DMS53 treated with DMSO at 0.1 percent for 48 hours (cell line): ENCODE results near the gene TACC3.

Source experiments
- DNase-seq: peaks from one replicate; lab custom pipeline; 2025; ENCODE audit not compliant: unreplicated experiment; lab: John Stamatoyannopoulos, UW

Gene TACC3

DNA sequence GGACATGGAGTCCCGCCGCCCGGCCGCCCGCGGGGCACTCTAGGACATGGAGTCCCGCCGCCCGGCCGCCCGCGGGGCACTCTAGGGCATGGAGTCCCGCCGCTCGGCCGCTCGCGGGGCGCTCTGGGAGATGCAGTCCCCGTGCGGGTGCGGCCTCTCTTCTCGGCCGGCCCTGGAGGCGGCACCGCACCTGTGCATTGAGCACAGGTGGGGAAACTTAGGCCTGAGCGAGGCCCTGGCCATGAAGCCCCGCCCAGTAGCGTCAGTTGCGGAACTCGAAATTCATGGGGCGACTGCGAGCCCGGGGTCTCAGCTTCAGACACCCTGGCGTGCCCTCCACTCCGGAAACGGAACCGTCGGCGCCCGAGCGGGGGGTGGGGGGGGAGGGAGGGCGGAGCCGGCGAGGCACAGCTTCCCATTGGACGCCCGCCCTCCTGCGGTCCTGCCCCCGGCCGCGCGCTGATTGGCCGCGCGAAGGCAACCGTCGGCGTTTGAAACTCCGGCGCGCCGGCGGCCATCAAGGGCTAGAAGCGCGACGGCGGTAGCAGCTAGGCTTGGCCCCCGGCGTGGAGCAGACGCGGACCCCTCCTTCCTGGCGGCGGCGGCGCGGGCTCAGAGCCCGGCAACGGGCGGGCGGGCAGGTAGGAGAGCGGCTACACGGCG, at the start of gene TACC3, which contains the start of gene TMEM129:
TACC3 (plus strand) TSS at position 519 of the 663 bp plus-strand sequence. CDS start 1,901 bp downstream, outside the sequence.
TMEM129 (minus strand) TSS at position 321 of the 663 bp plus-strand sequence. CDS start 486 bp downstream, outside the sequence.
- peak; percentile 99 for DNase-seq

GRCh38 chr4:1673671-1674070, 47.6 kb upstream of the TACC3 start:
- DNase-seq: no peak

- no peak for DNase-seq
Measured at GRCh38 chr4:1674682-1675081, 46.6 kb upstream of the TACC3 start.

- no peak for DNase-seq
Measured at GRCh38 chr4:1675136-1675801, 46.1 kb upstream of the TACC3 start.

DNA sequence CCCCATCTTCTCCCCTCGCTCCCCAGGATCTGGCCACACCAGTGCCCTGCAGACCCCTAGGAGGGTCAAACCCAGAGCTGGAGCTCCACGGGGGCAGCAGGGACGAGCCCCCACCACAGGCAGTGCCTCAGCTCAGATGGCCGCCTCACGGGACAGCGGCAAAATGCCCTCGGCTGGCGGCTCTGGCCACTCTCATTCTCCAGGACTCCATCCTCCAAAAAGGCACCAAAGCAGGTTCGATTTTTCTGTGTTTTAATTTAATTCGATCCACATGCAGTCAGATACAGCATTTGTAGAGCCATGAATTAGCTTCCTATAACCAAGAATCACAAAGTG, 45.6 kb upstream of the TACC3 start:
- no peak for DNase-seq

GRCh38 chr4:1676605-1677525, 44.5 kb upstream of the TACC3 start:
- no peak for DNase-seq

DNA sequence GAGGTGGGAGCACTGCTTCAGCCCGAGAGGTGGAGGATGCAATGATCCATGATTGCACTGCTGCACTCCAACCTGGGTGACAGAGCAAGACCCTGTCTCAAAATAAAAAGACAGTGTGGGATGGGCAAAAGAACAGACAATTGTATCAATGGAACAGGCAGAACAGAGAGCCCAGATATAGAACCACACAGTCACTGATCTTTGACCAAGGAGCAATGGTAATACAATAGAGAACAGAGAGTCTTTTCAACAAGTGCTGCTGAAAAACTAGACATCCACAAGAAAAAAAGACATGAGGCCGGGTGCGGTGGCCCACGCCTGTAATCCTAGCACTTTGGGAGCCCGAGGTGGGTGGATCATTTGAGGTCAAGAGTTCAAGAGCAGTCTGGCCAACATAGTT, 43.1 kb upstream of the TACC3 start:
- DNase-seq: no peak

DNA sequence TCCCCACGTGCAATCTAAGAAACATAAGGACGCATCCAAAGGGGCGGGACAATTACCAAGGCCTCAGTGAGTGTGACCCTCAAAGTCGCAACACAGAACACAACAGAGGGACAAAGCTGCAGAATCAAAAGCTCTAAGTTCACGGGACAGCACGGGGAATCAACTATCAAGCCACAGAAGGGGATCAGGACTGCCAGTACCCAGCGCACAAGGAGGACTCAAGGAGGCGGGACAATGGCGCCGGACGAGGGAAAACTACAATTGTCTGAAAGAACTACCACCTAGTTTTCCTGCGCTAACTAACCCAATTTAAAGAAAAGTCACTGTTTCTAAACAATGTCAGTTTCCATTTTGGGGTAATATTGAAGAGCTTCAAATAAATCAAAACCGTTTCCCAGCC, 38.5 kb upstream of the TACC3 start:
- DNase-seq: no peak

DNA sequence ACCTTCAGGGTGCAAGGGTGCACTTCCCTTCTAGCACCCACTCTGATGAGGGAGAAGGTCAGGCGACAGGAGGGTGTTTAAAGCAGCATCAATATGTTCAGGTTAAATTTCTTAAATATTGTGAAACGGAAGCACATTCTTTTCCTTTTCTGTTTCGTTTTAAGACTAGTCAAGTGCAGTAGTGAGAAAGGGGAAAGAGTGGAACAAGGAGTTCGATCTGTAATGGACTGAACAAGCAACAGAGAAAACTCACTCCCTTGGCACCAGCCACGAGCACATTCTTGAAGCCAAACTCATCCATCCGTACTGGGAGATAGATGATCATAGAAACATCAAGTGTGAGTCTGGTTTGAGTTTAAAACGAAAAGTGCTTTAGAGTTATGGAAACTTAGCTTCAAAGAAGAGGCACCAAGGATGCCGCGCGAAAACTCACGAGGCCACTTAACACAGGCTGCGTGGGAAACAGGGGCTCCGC, 38.0 kb upstream of the TACC3 start:
- DNase-seq: peak; percentile 31

DNA sequence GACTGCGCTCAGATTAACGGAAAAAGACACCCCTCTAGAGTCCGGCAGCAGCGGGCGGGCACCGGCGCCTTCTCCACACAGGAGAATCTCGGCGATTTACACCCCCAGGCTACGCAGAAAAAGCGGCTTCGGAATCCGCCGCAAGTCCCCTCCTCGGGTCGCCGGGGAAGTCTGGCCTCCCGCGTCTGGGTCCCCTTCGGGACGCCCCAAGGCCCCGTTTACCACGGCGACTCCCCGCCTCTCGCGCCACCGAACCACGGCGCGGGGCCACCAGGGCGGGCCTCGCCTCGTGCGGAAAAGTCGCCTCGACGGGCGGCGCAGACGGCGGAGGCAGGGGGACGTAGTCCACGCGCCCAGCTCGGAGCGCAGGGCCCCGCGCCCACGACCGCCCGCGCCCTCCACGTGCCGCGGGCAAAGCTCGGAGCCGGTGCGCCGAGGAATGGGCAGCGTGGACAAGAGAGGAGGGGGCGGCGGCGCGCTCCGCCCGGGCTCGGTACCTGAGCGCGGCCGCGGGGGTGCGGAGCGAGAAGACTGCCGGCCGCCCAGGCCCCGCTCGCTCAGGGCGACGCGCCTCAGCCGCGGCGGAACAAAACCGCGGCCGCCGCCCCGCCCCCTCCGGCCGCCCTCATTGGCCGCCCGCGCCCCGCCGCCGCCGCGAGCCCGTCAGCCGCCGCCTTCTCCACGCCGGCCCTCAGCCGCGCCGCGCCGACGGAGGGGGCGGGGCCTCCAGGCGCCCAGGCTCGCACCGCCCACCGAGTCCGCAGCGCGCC, 37.4 kb upstream of the TACC3 start, which contains the start of gene FAM53A:
FAM53A (minus strand) TSS at position 578 of the 770 bp plus-strand sequence. CDS start 15,572 bp downstream, outside the sequence.
- DNase-seq: peak; percentile 83

- peak; percentile 73 for DNase-seq
Measured at GRCh38 chr4:1684506-1685234, 36.7 kb upstream of the TACC3 start.

DNA sequence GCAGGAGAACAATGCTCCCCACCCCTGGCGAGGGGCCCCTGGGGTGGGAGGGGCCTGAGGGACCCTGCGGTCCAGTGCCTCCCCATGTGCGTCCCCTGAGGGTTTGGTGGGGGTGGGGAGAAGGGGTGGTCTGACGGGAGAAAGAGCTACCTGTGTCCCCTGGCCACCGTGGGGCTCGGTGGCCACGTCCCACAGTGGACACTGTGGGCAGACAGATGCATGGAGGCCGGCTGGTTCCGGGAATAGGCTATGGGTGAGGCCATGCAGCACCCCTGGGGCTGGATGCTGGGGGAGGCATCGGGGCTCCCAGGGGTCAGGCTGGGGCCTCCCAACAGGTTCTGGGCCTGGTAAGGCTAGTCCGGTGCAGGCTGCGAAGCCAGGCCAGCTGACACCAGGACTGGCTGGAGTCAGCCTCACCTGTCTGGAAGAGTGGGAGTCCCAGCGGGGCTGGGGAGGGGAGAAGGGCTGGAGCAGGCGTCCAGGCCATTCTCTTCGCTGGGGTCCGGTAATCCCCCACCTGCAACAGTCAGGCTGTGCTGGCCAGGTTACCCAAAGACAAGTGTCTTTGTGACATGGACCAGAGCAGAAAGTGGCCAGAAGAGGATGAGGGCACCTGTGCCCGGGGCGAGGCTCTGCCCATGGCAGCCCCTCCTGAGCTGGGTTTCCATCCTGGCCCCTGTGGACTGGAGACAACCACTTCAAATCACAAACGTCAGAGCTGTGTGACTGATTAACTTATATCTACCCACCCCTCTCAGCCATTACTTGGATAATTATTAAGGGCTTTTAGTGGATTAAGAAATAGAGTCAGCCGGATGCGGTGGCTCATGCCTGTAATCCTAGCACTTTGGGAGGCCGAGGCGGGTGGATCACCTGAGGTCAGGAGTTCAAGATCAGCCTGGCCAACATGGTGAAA, 35.8 kb upstream of the TACC3 start:
- no peak for DNase-seq

- DNase-seq: no peak
Measured at GRCh38 chr4:1686440-1687036, 34.8 kb upstream of the TACC3 start.

DNA sequence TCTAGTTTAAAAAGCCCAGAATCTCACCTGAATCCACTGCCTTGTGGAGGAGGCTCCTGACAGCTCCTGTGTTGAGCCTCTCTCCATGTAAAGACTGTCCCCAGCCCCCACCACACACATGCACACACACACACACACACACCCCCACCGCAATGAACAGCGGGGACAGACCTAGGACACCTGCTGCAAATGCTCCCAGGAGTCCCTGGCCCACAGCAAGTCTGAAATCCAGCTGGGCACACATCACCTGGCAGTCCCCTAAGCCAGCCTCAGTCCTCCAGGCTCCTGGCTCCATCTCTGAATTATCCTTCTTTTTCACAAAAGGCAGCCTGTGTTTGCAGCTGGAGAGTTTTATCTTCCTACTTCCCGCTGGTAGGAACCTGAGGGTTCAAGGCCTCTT, 30.6 kb upstream of the TACC3 start:
- no peak for DNase-seq

DNA sequence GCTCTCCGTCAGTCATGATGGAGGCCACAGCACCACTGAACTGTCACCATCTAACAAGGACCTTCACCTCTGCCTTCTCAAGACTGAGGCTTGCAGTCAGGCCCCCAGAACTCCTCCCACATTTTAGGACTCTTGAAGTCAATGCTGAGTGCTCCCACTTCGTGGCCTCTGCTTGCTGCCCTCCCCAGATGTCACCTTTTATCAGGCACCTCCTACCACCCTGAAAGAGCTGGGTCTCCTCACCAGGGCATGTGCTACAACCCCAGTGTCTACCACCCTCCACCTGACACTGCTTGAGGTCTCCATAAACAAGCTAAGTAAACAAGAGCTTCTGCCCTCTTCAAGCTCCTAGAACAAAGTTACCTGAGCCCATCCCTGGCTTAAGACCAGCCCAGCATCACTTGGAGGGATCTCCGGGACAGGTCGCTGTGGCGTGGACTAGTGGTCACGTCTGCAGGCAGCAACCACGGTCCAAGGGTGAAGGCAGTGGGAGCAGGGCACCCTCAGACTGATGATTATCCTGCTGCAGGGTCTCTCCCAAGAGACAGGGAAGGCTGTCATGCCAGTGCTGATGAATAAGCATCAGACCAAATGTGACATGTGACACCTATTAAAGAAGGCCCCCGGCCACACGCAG, 29.5 kb upstream of the TACC3 start:
- no peak for DNase-seq

- DNase-seq: peak; percentile 94
Measured at GRCh38 chr4:1693131-1693896, 28.0 kb upstream of the TACC3 start.

GRCh38 chr4:1695913-1696312, 25.4 kb upstream of the TACC3 start:
- DNase-seq: no peak
